ENCODE data around the gene TFR2. TPM values are rescaled to one million over a fixed set of nuclear protein-coding genes. Genes with fewer than 3 reads are reported as not detected.
A peak's percentile ranks its signal among the peaks of the same experiment; 100 is the strongest.

TFR2 gene
- total RNA-seq, result 1 to 10 TPM; 2.6 to 5.9 TPM
- polyA plus RNA-seq, result 1 to 10 TPM in 1 of 3 donors, under 1 TPM in 2; 0.51 to 1.3 (median 0.79) TPM
- 1.3 to 8.1 (median 4.5) reads per million in 6 experiments for total RNA-seq

- Mint-ChIP-seq H3K27me3 (peaks cover 0 to 10% (median 0%) of the 10 kb centered on the region in 5 donors), H3K4me3 (no peak within 1 kb of the TSS), H3K27ac (peak within 1 kb of the TSS in 1 of 10 donors; percentile 38), H3K4me1 (peaks cover 0 to 5% (median 0%) of the 10 kb centered on the region in 4 donors), H3K9me3 (no peaks in the 10 kb centered on the region), H3K36me3 (no peaks in the 10 kb centered on the region)
- DNase-seq, result no peak
- POLR2A ChIA-PET, result no interaction called here
- no peak for ATAC-seq
Observed at GRCh38 chr7:100641463-100641859, at the start of gene TFR2. Gene TFR2 (minus strand): TSS chr7:100641552. CDS start chr7:100641509, 43 bp downstream.

- H3K27ac Mint-ChIP-seq, result peak overlapping the region in 6 of 10 donors; percentile 28 to 75 (median 50)
- H3K4me1 Mint-ChIP-seq, result peaks cover 21 to 47% (median 40%) of the 10 kb centered on the region in 4 donors
- POLR2A ChIA-PET, result interaction anchor here (1.1 to 12.7 kb wide), 5 partner anchors 10 to 106 kb away, joined by 3 to 170 read pairs (median 4); partner anchors contain the start of genes FBXO24, LRCH4 and MOSPD3
- peaks cover 0 to 33% (median 5%) of the 10 kb centered on the region in 3 donors for H3K36me3 Mint-ChIP-seq
- no peaks in the 10 kb centered on the region for H3K27me3 Mint-ChIP-seq
- DNase-seq (no peak), ATAC-seq (no peak)
- no peaks in the 10 kb centered on the region for H3K9me3 Mint-ChIP-seq
- H3K4me3 Mint-ChIP-seq, result peak overlapping the region in 1 of 10 donors; percentile 67
Observed at GRCh38 chr7:100689230-100690135, 48.1 kb upstream of the TFR2 start.

- H3K27ac Mint-ChIP-seq, result peak overlapping the region in 8 of 10 donors; percentile 31 to 75 (median 57)
- no peaks in the 10 kb centered on the region for H3K9me3 Mint-ChIP-seq
- DNase-seq (no peak), ATAC-seq (no peak)
- peaks cover 0 to 36% (median 5%) of the 10 kb centered on the region in 3 donors for H3K36me3 Mint-ChIP-seq
- POLR2A ChIA-PET, result interaction anchor here (0.6 to 12.7 kb wide), 4 partner anchors 9 to 203 kb away, joined by 3 to 170 read pairs (median 4); partner anchors contain the start of gene MOSPD3
- H3K4me1 Mint-ChIP-seq, result peaks cover 21 to 47% (median 39%) of the 10 kb centered on the region in 4 donors
- peak overlapping the region in 1 of 10 donors; percentile 7 for H3K4me3 Mint-ChIP-seq
- no peaks in the 10 kb centered on the region for H3K27me3 Mint-ChIP-seq
Observed at GRCh38 chr7:100688326-100688860, 47.0 kb upstream of the TFR2 start.

- POLR2A ChIA-PET, result interaction anchor here (0.6 to 12.7 kb wide), 2 partner anchors 8 to 204 kb away, joined by 3 to 170 read pairs; no protein-coding TSS in a partner anchor
- Mint-ChIP-seq H3K27ac (peak overlapping the region in 6 of 10 donors; percentile 33 to 70 (median 50)), H3K27me3 (no peaks in the 10 kb centered on the region), H3K4me3 (peak overlapping the region in 2 of 10 donors; percentile 18 to 45), H3K36me3 (peaks cover 0 to 38% (median 2%) of the 10 kb centered on the region in 3 donors), H3K9me3 (no peaks in the 10 kb centered on the region), H3K4me1 (peaks cover 18 to 45% (median 34%) of the 10 kb centered on the region in 4 donors)
- DNase-seq (no peak), ATAC-seq (no peak)
Observed at GRCh38 chr7:100687751-100688300, 46.5 kb upstream of the TFR2 start.

GRCh38 chr7:100687261-100687660, 45.9 kb upstream of the TFR2 start:
- ATAC-seq, result no peak
- Mint-ChIP-seq H3K36me3 (peaks cover 0 to 41% (median 2%) of the 10 kb centered on the region in 3 donors), H3K4me1 (peaks cover 13 to 39% (median 29%) of the 10 kb centered on the region in 4 donors), H3K27ac (peak overlapping the region in 1 of 10 donors; percentile 53), H3K27me3 (no peaks in the 10 kb centered on the region), H3K4me3 (no peak overlapping the region), H3K9me3 (no peaks in the 10 kb centered on the region)
- POLR2A ChIA-PET, result interaction anchor here (12.7 kb wide), 1 partner anchor 7 kb away, joined by 170 read pairs; no protein-coding TSS in a partner anchor
- DNase-seq, result no peak

GRCh38 chr7:100686822-100687211, 45.5 kb upstream of the TFR2 start:
- Mint-ChIP-seq H3K4me1 (peaks cover 12 to 35% (median 25%) of the 10 kb centered on the region in 4 donors), H3K36me3 (peaks cover 0 to 43% (median 2%) of the 10 kb centered on the region in 3 donors), H3K4me3 (no peak overlapping the region), H3K27me3 (no peaks in the 10 kb centered on the region), H3K9me3 (no peaks in the 10 kb centered on the region), H3K27ac (peak overlapping the region in 1 of 10 donors; percentile 87)
- POLR2A ChIA-PET, result interaction anchor here (1.0 to 12.7 kb wide), 2 partner anchors 7 to 19 kb away, joined by 4 to 170 read pairs; partner anchors contain the start of gene POP7
- ATAC-seq (no peak), DNase-seq (no peak)

GRCh38 chr7:100686201-100686821, 45.0 kb upstream of the TFR2 start:
- Mint-ChIP-seq H3K9me3 (no peaks in the 10 kb centered on the region), H3K27me3 (no peaks in the 10 kb centered on the region), H3K4me3 (no peak overlapping the region), H3K27ac (peak overlapping the region in 3 of 10 donors; percentile 15 to 69 (median 29)), H3K36me3 (peaks cover 0 to 41% (median 2%) of the 10 kb centered on the region in 3 donors), H3K4me1 (peaks cover 13 to 34% (median 26%) of the 10 kb centered on the region in 4 donors)
- ATAC-seq (no peak), DNase-seq (no peak)
- POLR2A ChIA-PET, result interaction anchor here (1.0 to 12.7 kb wide), 2 partner anchors 7 to 19 kb away, joined by 4 to 170 read pairs; partner anchors contain the start of gene POP7

- no peaks in the 10 kb centered on the region for H3K9me3 Mint-ChIP-seq
- H3K36me3 Mint-ChIP-seq, result peaks cover 0 to 41% (median 2%) of the 10 kb centered on the region in 3 donors
- no peak for DNase-seq
- peak overlapping the region in 1 of 10 donors; percentile 69 for H3K27ac Mint-ChIP-seq
- POLR2A ChIA-PET, result interaction anchor here (1.0 to 12.7 kb wide), 3 partner anchors 5 to 20 kb away, joined by 4 to 170 read pairs (median 170); partner anchors contain the start of genes GIGYF1 and POP7
- peaks cover 13 to 35% (median 31%) of the 10 kb centered on the region in 4 donors for H3K4me1 Mint-ChIP-seq
- H3K27me3 Mint-ChIP-seq, result no peaks in the 10 kb centered on the region
- no peak for ATAC-seq
- H3K4me3 Mint-ChIP-seq, result no peak overlapping the region
Observed at GRCh38 chr7:100685631-100686145, 44.3 kb upstream of the TFR2 start.

- ATAC-seq, result no peak
- POLR2A ChIA-PET, result interaction anchor here (11.9 to 12.7 kb wide), 2 partner anchors 5 to 6 kb away, joined by 170 read pairs; partner anchors contain the start of gene GIGYF1
- Mint-ChIP-seq H3K9me3 (no peaks in the 10 kb centered on the region), H3K36me3 (peaks cover 0 to 44% (median 2%) of the 10 kb centered on the region in 3 donors), H3K27ac (no peak overlapping the region), H3K4me1 (peaks cover 17 to 41% (median 35%) of the 10 kb centered on the region in 4 donors), H3K27me3 (no peaks in the 10 kb centered on the region), H3K4me3 (no peak overlapping the region)
- DNase-seq, result no peak
Observed at GRCh38 chr7:100685049-100685605, 43.8 kb upstream of the TFR2 start.

GRCh38 chr7:100684534-100685042, 43.2 kb upstream of the TFR2 start:
- H3K9me3 Mint-ChIP-seq, result no peaks in the 10 kb centered on the region
- no peak overlapping the region for H3K4me3 Mint-ChIP-seq
- POLR2A ChIA-PET, result interaction anchor here (11.9 to 12.7 kb wide), 2 partner anchors 5 to 6 kb away, joined by 170 read pairs; partner anchors contain the start of gene GIGYF1
- H3K36me3 Mint-ChIP-seq, result peaks cover 0 to 48% (median 2%) of the 10 kb centered on the region in 3 donors
- H3K27ac Mint-ChIP-seq, result no peak overlapping the region
- DNase-seq (no peak), ATAC-seq (no peak)
- H3K27me3 Mint-ChIP-seq, result no peaks in the 10 kb centered on the region
- peaks cover 18 to 43% (median 35%) of the 10 kb centered on the region in 4 donors for H3K4me1 Mint-ChIP-seq
